Esophagus squamous epithelium (tissue), 4 donors: Measurements from ENCODE around the gene SLIT1.

Experiments used
- POLR2A ChIP-seq, 4 donors: fragments of 450-650 bp; IDR thresholded peaks; one replicate each; pipeline ENCODE4 v1.6.1; 2017; ENCODE audit warnings: antibody characterized with exemption in 4 of 4, mild to moderate bottlenecking in 4 of 4, moderate library complexity in 3 of 4
- TF ChIP-seq, protein P1 (sequence below), 6 experiments: fragments of 450-650 bp in 4 of 6; fragments of 200-600 bp in 2 of 6; sonication (generic) in 2 of 6; IDR thresholded peaks; one replicate each; pipeline ENCODE4 v1.5.1; 2016 to 2019; ENCODE audit warnings: antibody characterized with exemption in 6 of 6, mild to moderate bottlenecking in 4 of 6, moderate library complexity in 4 of 6

DNA sequence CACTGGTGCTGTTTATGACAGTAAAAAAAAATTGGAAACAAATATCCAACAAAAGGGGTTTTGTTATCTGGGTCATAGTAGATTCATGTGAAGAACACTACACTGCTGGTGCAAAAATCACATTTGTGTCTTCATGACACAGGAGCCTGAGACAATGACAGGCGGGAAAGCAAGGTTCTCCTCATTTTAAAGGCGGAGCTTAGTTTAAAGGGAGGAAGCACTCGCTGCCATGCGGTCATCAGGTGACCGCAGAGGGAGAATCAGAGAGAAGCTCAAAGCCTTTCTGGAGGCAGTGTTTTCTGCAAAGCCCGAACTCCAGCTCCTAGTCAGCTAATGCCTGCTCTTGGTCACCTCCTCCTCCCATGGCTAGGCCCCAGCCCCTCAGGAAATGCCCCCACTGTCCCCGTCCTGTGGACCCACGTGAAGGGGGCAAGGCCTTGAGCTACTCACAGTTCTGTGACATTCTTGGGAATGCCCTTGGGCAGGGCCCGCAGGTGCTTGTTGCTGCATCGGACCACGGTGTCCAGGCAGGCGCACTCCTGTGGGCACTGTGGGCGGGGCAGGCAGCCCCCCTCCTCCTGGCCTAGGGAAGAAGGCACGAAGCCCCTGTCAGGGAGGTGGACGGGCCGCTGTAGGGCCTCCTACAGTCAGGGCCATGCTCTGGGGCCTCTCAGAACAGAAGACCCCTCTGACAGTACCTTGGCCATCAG, 146.1 kb downstream of the SLIT1 start:
- TF ChIP-seq, protein P1, sequence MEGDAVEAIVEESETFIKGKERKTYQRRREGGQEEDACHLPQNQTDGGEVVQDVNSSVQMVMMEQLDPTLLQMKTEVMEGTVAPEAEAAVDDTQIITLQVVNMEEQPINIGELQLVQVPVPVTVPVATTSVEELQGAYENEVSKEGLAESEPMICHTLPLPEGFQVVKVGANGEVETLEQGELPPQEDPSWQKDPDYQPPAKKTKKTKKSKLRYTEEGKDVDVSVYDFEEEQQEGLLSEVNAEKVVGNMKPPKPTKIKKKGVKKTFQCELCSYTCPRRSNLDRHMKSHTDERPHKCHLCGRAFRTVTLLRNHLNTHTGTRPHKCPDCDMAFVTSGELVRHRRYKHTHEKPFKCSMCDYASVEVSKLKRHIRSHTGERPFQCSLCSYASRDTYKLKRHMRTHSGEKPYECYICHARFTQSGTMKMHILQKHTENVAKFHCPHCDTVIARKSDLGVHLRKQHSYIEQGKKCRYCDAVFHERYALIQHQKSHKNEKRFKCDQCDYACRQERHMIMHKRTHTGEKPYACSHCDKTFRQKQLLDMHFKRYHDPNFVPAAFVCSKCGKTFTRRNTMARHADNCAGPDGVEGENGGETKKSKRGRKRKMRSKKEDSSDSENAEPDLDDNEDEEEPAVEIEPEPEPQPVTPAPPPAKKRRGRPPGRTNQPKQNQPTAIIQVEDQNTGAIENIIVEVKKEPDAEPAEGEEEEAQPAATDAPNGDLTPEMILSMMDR (IDR thresholded peaks at IDR 0.05) = no peak
- TF ChIP-seq POLR2A (IDR thresholded peaks at IDR 0.05) = no peak
